Jurkat, Clone E6-1 (cell line): ENCODE data around the gene RNF182. TPM values are rescaled to one million over a fixed set of nuclear protein-coding genes. Genes with fewer than 3 reads are reported as not detected.
"Not testable (repeated sequence)": the region's sequence is repeated elsewhere in the genome, so short reads cannot be mapped to it uniquely, and the experiment has no call there.

ENCODE experiments used
- DNase-seq: peaks from one replicate; pipeline ENCODE4 v3.0.0-alpha.2; 2011; ENCODE audit warnings: low read depth, low spot score
- H3K4me3 ChIP-seq: 2 replicates; pipeline ENCODE4 v1.5.1; 2011; ENCODE audit warnings: mild to moderate bottlenecking, low read length, control low read depth, moderate library complexity
- polyA plus RNA-seq: library from polyadenylated mRNA; unstranded; fragments of >200 nt; gene quantifications from one replicate; pipeline ENCODE4 v1.2.1, GENCODE V29; 2012; ENCODE audit warnings: missing spikeins; ENCODE audit not compliant: insufficient read length, insufficient read depth

The RNF182 gene, protein sequence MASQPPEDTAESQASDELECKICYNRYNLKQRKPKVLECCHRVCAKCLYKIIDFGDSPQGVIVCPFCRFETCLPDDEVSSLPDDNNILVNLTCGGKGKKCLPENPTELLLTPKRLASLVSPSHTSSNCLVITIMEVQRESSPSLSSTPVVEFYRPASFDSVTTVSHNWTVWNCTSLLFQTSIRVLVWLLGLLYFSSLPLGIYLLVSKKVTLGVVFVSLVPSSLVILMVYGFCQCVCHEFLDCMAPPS
- 1.7 TPM for polyA plus RNA-seq

DNA sequence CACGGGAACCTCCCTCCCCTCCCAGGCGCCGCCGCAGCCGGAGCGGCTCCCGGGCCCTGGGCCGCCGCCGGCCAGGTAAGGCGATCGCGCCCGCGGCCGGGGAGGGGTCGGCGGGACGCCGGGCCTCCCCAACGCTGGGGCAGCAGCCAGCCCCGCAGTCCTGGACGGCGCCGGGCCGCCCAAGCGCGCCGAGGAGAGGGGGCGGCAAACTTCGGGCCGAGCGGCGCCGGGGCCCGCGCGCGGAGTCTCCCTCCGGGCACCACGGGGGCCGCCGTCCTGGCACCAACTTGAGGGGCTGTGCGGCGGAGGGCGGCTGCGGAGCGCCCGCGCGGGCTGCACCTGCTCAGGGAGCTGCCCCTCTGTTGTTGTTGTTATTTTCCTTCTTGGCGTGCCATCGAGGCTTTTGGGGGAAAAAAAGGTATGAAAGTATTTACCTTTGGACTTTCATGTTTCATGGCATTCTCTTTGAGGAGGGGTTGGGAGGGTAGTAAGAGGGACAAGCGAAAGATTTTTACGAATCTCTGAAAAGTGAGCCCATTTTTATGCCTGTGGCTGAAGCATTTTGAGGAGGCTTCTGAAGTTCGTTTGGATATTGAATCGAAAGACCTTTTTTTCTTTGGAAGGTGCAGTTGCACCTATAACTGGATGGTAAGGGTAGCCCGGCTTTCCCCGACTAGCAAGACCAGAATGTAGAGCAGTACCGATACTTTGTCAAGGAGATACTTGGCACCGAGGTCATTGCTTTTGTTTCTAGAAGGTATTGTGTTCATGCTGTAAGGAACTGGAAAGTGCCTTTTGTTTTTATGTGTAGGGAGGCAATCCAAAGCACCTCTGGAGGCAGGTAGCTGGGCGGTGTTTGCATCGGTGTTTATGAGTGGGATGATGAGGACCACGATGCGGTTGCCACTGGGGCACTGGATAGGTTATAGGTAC, at the start of gene RNF182:
Gene RNF182, plus strand, starts transcription at position 4 of the 933 bp plus-strand sequence. CDS start 52,168 bp downstream, outside the sequence.
- peak within 1 kb of the TSS; percentile 41 for H3K4me3 ChIP-seq

DNA sequence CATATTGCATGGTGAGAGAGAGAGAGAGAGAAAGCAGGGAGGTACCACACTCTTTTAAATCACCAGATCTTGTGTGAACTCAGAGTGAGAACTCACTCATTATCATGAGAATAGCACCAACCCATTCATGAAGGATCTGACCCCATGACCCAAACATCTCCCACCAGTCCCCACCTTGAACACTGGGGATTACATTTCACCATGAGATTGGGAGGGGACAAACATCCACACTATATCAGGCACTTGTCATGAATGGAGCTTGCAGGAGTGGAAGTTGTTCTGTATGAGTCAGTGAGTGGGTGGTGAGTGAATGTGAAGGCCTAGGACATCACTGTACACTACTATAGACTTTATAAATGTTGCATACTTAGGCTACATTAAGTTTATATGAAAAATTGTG, 47.7 kb upstream of the RNF182 start:
- no peak overlapping the region for H3K4me3 ChIP-seq
- no peak for DNase-seq

More for the DNA sequence above, at the start of gene RNF182:
- DNase-seq = no peak

DNA sequence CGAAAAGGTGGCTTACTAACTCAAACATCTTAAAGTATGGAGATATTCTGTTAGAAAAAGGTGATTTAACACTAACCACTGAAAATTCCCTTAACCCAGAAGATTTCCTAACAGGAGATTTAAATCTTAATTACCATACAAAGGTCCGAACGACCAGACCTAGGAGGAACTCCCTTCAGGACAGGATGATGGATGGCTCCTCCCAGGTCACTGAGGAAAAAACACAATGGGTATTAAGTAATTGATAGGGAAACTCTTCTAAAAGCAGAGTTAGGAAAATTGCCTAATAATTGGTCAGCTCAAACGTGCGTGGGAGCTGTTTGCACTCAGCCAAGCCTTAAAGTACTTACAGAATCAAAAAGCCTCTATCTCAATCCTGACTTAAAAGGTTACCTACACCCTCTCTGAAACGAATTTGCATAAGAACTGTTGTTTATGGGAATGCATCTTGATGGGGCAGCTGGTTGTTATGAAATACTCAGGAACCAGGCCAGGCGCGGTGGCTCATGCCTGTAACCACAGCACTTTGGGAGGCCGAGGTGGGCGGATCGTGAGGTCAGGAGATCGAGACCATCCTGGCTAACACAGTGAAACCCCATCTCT, 44.6 kb upstream of the RNF182 start:
- not testable (repeated sequence) for H3K4me3 ChIP-seq, DNase-seq

DNA sequence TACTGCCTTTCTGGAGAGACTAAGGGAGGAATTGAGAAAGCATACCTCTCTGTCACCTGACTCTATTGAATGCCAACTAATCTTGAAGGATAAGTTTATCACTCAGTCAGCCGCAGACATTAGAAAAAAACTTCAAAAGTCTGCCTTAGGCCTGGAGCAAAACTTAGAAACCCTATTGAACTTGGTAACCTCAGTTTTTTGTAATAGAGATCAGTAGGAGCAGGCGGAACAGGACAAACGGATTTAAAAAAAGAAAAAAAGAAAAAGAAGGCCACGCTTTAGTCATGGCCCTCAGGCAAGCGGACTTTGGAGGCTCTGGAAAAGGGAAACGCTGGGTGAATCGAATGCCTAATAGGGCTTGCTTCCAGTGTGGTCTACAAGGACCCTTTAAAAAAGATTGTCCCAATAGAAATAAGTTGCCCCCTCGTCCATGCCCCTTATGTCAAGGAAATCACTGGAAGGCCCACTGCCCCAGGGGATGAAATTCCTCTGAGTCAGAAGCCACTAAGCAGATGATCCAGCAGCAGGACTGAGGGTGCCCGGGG, 43.1 kb upstream of the RNF182 start:
- H3K4me3 ChIP-seq = no peak overlapping the region
- no peak for DNase-seq

DNA sequence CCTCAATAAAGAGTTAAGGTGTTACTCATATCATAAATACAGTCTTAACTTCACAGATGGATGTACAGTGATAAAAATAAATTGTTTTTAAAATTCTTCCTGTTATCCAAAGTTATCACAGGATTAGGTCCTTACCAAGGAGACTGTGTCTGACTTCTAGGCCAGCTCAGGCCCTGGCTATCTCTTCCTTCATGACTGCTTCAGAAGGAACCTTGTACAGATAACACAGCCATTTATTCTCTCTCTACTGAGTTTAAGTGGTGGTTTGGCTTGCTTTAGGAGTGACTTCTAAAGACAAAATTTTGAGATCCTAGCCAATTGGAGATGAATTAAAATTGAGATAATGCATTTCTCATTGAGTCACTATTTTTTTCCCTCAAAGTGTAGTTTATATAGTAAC, 40.8 kb upstream of the RNF182 start:
- DNase-seq = no peak
- H3K4me3 ChIP-seq = no peak overlapping the region

DNA sequence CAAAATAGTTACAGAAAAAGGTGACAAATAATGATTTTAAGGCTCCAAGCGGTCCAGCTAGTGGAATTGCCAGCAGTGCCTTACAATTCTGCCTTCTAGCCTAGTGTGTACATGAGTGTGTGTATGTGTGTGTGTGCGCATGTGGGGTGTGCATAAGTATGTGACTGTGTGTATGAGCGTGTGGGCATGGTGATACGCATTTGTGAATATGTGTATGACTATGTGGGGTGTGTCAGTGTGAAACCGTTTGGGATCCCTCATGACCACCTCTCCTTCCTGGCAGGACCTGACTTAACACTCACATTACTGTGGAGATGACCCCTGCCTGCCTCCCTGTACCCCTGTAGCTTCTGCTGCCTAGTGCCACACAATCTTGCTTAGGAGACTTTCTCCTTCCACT, 40.4 kb upstream of the RNF182 start:
- DNase-seq = no peak
- H3K4me3 ChIP-seq = no peak overlapping the region

DNA sequence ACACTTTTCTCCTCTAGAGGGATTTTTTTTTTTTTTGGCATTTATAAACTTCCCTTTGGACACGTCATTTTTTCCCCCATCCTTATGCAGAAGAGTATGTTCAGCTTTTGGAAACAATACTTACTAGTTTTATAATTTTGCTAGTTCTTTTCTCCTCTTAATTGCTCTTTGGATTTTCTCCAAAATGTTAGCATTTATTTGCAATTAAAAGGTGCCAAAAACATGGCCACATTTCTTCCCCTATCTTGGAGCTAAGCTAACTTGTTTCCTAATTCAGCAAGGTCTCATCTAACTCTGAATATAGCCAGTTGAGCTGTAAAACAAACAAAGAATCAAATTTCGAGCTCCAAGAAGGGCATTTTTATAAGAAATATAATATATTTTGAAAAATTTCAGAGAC, 39.2 kb upstream of the RNF182 start:
- H3K4me3 ChIP-seq = no peak overlapping the region
- DNase-seq = no peak

DNA sequence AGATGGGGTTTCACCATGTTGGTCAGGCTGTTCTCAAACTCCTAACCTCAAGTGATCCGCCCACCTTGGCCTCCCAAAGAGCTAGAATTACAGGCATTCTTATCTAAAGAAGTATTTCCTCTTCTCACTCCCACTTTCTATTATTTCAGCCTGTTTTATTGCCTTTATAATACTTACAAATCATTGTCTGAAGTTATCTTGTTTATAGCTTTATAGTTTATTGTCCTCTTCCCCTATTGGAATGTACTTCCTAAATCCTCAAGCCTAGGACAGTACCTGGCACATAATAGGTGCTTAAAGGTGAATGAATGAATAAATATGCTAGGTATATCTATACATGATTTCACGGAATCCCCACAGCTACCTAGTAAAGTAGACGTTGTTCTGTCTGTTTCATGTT, 37.8 kb upstream of the RNF182 start:
- DNase-seq = no peak
- no peak overlapping the region for H3K4me3 ChIP-seq

DNA sequence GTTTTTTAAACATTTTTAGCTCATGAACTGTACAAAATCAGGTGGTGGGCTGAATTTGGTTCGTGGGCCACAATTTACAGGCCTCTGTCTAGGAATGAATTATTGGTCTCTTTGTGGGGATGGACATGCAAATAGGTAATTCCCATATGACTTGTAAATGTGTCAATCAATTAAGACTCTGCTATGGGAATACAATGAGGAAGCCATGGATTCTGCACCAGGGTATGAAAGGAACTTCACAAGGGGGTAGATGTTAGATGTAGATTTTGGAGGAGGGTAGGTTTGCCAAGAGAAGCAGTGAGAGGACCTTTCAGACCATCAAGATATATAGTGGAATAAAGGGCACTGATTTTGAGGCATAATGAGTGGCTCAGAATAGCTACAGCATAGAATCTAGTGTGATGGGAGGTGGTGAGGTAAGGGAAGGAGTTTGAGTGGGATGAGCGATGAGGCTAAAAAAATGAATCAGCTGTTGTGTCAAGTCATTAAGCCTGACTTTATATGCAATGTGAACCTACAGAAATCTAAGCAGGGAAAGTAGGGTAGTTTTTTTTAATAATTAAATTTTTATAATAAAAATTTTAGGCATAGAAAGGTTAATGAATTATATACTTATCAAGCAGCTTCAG, 32.6 kb upstream of the RNF182 start:
- no peak for DNase-seq
- H3K4me3 ChIP-seq = no peak overlapping the region

DNA sequence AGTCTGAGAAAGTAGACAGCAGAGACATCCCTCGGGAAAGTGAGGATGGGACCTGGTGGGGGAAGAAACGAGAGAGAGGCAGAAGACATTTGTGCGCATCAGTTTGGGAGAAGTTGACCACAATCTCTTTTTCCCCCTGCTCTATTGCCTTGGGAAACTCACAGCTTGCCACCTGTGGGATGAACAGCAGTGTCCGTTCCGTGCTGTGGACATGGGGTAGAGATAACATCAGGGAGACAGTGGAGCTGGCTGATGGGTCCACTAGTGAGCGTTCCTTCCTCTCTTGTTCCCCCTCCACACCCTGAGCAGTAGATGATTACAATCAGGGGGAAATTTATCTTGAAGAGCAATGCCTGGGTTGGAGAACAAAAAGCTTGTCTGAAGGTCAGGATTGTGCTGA, 21.8 kb upstream of the RNF182 start:
- no peak overlapping the region for H3K4me3 ChIP-seq
- no peak for DNase-seq

DNA sequence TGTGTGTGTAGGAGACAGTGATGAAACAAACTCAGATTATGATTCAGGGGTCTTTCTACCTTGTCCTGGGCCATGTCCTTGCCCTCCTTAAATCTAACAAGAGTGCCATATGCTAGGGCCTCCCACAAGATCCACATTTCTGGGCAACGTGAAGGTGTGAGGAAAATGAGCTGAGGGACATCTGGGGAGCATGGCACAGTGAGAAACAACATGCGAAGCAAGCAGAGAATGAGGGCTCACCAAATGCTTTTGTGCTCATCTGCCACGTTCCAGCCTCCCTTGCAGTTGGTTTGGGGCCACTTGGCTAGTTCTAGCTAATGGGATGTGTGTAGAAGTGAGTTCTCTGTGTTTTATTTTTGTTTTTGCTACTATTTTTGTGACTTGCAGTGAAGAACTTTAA, 21.4 kb upstream of the RNF182 start:
- DNase-seq = no peak
- no peak overlapping the region for H3K4me3 ChIP-seq

DNA sequence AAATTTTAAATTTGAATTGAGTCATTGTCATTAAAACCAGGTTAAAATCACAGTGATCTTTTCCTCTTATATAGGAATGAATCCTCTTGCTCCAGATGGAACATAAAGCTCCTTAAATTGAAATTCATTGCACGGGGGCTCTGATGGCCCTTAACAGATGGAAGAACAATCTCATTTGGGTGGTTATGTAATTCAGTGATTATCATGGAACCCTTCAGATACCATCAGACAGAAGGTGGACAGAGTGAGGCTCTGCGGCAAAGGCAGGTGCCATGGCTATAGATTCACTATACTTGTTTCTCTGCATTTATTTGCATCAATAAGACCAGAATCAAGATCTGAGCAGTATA, 17.8 kb upstream of the RNF182 start:
- H3K4me3 ChIP-seq = no peak overlapping the region
- DNase-seq = no peak

DNA sequence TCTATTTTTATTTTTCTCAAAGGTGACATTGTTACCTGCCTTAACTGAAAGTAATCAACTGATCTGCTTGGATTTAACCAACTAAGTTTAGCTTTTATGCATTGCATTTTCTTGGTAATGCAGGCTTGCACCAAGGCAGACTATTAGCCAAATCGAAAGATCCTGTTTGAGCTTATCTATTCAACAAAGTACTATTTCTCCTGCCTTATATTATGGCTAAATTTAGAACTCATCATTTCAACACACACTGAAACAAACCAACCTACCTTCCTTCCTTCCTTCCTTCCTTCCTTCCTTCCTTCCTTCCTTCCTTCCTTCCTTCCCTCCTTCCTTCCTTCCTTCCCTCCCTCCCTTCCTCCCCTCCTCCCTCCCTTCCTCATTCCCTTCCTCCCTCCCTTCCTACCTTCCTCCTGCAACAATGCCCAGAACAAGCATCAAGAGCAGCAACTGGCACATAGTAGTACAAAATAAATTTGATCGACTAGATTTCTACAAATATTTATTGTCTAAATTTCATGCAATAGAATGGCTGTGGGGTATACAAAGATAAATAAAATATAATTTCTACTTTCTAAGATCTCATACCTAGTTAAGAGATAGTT, 17.0 kb upstream of the RNF182 start:
- no peak for DNase-seq
- H3K4me3 ChIP-seq = no peak overlapping the region

DNA sequence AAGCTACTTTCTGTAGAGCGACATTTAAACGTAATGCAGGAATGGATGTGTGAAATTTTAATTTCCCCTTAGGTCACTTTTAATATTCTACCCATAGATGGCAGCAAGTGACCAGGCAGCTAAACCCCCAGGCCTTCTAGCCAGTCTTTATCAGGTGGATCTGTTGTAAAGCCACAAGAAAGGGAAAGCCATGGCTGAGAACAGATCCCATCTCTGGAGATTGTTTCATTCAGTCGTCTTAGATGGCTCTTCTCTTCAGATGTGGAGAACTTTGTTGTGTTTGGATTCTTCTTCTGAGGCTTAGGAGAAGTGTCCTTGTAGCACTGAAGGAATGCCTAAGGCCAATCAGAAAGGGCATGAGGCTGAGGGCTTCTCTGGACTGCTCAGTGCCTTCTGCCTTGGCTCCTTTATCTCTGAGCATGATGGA, 15.8 kb upstream of the RNF182 start:
- DNase-seq = peak; percentile 84
- no peak overlapping the region for H3K4me3 ChIP-seq

DNA sequence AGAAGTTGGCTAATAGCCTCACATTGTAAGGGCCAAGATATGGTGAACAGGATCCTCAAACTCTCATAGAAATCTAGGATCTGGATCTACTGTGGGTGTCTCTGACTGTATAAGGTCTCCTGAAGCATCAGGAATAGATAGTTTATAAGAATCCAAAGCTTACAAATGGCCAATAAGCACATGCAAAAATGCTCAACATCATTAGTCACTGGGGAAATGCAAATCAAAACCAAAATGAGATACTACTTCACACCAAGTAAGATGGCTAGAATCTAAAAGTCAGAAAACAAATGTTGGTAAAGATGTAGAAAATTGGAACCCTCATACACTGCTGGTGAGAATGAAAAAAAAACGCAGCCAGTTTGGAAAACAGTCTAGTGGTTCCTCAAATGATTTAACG, 14.3 kb upstream of the RNF182 start:
- no peak for DNase-seq
- H3K4me3 ChIP-seq = no peak overlapping the region

DNA sequence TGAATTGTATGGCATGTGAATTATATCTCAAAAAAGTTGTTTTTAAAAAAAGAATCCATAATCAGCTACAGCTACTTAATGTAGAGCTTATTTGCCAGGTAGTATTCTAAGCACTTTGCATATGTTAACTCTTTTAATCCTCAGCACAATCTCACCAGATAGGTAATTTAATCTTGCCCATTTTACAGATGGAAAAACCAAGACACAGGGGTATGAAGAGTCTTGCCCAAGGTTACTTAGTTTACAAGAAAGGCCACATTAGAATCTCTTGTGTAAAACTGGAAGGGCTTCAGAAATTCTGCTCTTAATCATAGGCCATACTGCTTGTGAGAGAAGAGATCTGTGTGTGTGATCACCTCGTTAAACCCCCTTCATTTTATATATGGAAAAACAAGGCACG, 13.4 kb upstream of the RNF182 start:
- no peak overlapping the region for H3K4me3 ChIP-seq
- DNase-seq = no peak

DNA sequence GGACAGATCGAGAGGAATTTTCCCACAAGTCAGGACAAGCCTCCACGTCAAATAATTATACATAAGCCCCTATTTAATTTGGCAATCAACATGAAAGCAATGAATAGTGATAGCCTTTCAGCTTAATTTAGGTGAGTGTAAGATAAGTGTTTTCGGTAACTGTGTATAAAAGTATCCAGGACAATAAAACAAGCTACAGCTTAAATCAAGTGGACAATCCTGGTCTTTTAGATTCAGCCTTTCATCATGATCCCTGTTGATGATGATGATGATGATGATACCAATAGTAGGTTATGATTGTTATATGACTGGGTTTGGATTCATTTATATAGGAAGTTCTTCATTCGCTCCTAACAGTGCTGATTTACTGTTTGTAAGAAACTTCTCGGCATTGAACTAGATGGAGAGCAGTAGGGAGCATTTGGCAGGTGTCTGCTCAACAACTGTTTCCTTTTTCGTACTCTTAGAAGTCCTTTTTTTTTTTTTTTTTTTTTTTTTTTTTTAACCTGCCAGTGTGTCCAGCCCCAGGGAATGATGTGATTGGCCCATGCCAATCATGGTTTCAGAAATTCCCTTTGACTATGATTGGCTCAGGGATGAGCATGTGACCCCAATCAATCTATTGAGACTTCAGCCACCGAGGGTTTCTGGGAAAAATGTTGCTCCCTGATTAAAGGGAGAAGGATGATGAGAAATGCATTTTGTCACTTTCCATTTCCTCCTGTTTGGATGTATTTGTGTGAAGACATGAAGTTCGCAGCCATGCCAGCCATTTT, 11.3 kb upstream of the RNF182 start:
- DNase-seq = no peak
- H3K4me3 ChIP-seq = no peak overlapping the region

DNA sequence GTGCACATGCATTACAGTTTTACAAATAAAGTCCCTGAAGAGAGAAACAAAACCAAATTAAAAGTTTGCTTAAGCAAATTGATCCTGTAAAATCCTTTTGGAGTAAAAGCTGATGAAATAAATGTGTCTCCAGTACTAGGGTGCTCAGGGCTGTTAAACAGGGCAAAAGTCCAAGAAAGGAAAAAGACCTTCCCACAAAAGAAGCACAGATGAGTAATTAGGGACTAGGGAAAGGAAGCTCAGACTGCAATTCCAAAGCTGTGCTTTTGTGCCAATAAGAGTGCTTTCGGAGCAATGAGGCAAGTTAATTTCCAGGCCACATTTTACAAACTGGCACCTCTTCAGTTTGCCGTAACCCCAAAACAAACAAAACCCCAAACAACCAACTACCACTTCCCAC, 10.4 kb upstream of the RNF182 start:
- H3K4me3 ChIP-seq = no peak overlapping the region
- no peak for DNase-seq
